GM04504 (cell line): ENCODE measurements around the gene PLA2G4E.

Experiments used
- DNase-seq: peaks from one replicate; pipeline ENCODE4 v3.0.0-alpha.2; 2012; ENCODE audit warnings: low read depth

The PLA2G4E gene

DNA sequence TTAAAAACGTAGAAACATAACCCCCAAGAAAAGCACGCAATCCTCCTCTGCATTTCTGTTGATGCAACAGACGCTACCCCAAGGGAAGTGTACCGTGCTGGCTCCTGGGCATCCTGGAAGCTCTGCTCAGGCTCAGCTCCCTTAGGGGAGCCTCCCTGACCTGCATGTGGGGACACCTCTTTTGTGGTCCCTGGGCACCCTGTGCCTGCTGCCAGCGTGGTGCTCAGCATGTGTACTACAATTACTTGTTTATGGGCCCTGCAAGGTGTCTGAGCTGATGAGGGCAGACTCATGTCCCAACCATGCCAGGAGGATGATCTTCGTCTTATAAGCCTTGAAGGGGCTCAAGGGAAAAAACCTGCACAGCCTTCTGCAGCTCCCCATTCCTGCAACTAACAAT is 66.8 kb downstream of the PLA2G4E start:
- DNase-seq: no peak

DNA sequence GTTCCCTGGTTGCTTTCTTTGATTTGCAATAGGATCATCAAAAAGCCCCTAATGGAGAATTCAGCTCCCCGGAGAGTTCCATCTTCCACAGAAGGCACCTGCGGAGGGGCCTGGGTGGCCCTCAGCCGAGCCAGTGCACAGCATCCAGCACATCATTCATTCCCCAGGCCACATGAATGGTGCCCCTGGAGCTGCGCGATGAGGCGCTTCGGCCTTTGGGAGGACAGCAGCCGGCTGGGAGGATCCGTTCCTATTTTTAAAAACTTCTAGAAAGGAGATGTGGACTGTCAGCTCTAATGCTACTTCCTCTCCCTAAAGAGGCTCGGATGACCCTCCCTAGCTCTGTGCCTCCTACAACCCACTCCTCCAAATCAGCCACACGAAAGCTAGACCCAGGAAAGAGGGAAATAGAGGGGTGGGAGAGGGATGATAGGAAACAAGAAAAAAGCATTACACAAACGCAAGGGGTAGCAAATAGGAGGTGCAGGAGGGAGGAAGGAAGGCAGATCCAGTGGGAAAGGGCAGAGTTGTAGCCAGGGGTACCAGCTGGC is 68.8 kb downstream of the PLA2G4E start:
- DNase-seq: no peak

DNA sequence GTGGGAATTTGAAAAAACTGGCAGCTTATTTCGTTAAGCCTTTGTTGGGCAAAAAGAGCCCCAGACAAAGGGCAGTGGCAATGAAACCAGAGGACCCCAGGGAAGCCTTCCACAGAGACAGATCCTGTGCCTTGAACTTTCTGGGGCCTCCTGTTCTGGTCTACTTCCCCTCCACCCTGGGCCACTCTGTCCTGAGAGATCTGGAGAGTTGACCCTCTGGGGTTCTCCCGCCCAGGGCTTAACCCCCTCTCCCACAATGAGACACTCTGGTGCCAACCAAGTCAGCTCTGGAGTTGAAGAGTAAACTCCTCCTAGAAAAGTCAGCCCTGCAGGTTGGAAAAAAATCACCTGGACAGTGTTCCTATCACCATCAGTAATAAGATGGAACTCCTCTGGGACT is 69.3 kb downstream of the PLA2G4E start:
- no peak for DNase-seq

GRCh38 chr15:41950489-41950888 is 70.4 kb downstream of the PLA2G4E start:
- DNase-seq: no peak

DNA sequence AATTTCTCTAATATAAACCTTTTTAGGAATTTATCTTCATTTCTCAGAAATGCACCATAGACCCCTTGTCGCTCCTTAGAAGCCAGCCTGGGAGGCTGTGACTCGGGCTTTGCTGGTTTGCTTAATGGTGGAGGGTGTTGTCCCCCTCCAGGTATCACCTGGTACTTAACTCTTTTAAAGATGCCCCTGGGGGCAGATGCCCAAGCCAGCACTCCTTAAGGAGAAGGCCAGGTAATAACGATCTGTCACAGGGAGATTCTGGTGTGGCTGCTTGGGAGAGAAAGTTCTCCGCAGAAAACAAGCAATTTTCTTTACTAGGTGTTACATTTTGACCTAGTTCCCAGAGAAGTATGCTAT is 70.7 kb downstream of the PLA2G4E start:
- DNase-seq: no peak

GRCh38 chr15:41949401-41950126 is 71.3 kb downstream of the PLA2G4E start:
- DNase-seq: no peak

DNA sequence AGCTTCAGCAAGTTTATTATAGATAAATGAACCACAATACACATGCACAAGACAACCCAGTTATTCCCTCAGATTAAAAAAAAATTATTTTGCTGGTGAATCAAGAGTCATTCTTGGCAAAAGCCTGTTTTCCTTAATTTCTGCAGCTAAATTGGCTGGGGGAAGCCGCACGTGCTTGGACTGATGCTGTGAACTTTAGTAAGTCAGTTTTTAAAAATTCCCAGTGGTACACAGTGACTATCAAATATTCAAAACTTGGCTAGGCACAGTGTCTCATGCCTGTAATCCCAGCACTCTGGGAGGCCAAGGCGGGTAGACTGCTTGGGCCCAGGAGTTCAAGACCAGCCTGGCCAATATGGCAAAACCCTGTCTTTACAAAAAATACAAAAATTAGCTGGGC is 72.4 kb downstream of the PLA2G4E start:
- DNase-seq: no peak

GRCh38 chr15:41946970-41947369 is 73.9 kb downstream of the PLA2G4E start:
- DNase-seq: no peak

DNA sequence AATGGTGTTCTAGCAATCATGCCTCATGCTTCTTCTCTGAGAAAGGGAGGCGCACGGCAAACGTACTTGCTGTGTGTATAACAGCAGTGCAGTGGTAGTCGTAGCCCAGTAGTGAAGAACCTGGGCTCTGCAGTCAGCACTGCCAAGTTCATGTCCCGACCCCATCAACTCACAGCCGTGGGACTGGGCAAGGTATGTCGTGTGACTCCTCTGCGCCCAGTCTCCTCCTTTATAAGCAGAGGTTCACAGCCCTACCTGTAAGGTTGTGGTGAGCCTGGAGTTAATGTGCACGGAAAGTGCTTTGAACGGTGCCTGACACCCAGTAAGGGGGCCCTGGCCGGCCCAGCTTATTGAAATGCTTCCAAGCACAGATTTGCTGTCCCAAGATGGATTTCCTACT is 75.1 kb downstream of the PLA2G4E start:
- no peak for DNase-seq

DNA sequence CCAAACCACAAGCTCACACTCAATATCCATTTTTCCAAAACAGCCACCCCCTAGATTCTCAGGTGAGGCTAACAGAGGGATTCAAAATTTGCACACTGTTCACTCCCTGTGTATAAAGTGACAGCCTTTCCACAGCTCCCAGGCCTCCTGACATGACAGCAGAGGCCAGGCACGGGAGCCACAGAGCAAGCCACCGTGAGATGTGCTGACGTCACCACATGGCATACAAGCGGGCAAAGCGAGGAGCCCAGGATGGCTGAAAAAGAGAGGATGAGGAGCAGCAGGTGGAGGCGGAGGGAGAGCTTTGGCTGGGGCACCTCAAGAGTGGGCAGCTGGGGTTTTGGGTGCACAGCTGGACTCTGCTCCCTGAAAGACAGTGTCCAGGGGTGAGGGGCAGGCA is 75.6 kb downstream of the PLA2G4E start:
- DNase-seq: no peak

DNA sequence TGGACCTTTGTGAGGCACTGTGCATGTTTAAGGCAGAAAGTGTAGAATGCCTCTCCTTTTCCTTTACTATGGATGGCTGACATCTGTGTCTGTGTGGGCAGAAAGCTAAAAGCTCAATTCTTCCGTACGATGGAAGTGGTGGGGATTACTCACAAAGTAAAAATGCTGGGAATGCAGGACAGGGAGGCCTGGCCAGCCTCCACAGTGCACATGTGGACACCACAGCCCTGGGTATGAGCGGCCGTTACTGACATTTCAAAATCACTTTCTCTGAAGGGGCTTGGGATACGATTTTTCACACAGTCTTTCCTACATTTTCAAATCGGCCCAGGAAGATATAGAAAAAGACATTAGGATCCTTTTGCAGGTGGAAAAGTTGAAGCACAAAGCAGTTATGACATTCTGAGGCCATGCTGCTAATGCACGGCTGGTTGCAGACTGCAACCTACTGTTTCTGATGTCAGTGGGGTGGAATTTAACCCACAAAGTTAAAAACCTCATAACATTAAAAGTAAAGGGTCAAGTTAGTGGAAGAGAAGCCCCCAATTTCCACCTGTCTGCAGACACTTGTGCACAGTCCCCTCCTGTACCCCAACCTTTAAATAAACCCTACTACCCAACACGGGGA is 76.4 kb downstream of the PLA2G4E start:
- DNase-seq: peak; percentile 82

GRCh38 chr15:41943543-41944312 is 77.1 kb downstream of the PLA2G4E start:
- no peak for DNase-seq

DNA sequence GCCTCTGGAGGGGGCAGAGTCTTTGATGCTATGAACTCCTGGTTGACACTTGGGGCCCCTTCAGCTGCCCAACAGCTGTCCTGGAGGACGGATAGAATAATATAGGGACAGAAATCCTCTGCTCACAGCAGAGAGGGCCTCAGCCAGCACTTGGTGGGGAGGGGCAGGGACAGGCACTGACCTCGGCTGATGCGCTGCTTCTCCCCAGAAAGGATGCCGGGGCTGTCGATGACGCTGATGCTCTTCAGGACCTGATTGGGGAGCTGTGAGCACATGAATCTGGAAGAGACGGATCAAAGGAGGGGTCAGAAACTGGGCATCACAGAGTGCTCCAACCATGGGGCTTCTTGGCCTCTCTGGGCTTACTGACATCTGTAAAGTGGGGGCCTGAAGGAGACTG is 78.0 kb downstream of the PLA2G4E start:
- no peak for DNase-seq

DNA sequence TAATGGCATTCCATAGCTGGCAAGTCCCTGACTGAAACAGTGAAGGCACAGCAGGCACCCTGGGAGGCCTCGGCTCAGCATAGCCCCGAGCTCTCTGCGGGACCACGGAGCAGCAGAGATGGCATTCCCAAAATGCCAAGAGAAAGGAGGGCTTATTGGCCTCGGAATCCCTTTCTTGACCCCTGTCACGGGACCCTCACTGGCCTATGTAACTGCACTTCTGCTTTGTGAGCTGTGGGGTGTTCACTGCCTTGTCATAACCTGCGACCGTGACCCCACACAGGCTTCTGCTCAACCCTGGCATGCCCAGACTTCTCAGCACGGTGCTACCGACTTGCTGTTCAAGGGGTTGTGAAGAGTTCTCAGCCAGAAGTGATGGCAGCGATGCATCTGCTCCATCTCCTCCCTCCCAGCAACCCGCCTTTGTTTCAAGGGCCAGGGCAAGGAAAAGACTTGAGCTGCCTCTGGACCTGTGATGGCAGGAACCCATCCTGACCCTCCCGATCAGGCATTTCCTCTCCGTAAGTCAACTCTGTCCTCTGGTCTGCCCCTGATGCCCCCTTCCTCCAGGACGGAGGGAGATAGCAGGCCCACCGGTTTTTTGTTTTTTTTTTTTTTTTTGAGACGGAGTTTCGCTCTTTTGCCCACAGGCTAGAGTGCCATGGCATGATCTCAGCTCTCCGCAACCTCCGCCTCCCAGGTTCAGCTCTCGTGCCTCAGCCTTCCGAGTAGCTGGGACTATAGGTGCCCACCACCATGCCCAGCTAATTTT is 79.0 kb downstream of the PLA2G4E start:
- no peak for DNase-seq

GRCh38 chr15:41940441-41940857 is 80.4 kb downstream of the PLA2G4E start:
- peak; percentile 36 for DNase-seq

GRCh38 chr15:41939986-41940385 is 80.9 kb downstream of the PLA2G4E start:
- DNase-seq: no peak

- DNase-seq: no peak
These were observed 83.3 kb downstream of the PLA2G4E start for GRCh38 chr15:41937568-41937923.

DNA sequence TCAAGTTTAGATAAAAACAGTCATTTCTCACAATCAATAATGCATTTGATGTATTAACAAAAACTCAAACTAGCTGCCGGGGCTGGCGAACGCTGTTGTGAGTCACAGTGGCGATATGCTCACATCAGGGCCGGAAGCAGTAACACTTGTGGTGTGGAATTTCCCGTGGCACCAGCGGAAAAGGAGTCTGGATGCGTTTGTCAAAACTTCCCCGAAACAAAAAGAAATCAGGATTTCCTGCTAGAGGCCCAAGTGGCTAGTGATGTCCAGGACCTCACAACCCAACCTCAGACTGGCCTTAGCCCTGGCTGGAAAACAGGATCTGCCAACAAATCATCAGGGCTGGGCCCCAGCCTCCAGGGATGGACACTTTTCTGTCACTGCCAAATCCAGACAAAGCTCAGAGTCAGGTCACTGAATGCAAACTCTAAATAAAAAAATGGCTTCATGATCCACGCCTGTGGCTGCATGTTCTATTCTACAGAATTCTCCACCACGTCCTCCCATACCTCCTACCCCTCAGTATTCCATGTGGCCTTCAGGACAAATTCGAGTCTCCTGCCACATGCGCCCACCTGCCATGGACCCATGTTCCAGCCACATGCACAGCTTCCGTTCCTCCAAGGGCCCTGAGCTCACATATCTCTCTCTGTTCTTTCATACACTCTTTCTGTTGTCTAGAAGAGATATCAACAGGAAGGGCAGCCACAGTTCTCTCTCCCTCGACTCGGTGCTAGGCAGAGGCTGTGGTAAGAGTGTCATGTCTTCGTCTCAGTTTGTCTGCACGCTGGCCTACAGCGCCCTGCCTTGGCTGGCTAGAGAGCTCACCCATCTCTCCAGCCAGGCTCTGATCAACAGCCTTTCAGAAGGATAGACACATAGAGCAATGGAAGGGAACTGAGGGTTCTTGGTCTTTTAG is 83.9 kb downstream of the PLA2G4E start:
- no peak for DNase-seq

DNA sequence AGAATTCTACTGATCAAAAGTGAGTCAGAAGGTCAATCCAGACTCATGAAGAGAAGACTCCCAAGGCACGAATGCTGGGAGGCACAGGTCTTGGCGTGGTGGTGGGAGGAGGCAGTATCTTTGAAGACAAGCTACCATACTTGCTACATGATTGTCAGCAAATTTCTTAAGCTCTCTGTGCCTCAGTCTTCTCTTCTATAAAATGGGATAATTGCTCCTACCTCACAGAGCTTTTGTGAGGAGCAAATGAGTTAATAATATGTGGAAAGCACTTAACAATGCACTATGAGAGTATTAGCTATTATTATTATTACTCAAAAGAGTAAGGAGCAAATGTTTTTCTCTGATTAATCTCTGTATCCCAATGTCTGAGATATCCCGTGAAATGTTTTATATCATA is 84.7 kb downstream of the PLA2G4E start:
- no peak for DNase-seq

DNA sequence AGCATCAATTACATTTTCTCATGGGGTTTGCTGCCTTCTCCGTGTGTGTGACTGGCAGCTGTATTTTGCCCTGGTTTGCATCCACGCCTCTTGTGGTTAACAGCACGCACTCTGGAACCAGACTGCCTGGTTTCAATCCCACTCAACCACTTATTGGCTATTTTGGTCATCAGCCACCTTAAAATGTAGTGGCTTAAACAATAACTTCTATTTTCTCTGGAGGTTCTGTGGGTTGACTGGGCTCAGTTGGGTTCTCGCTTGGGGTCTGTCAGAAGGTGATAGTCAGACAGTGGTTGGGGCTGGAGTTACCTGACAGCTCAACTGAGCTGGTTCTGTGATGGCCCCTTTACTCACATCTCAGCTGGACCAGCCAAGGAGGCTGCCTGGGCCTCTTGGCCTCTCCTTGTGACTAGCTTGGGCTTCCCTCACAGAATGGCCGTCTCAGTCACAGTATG is 85.2 kb downstream of the PLA2G4E start:
- no peak for DNase-seq

GRCh38 chr15:41934843-41935242 is 86.0 kb downstream of the PLA2G4E start:
- DNase-seq: no peak
